Kidney epithelial cell (primary cell): Measurements from ENCODE around the gene PCDH15. TPM values are rescaled to one million over a fixed set of nuclear protein-coding genes. Genes with fewer than 3 reads are reported as not detected.

Source experiments
- DNase-seq: peaks from one replicate; pipeline ENCODE4 v3.0.0-alpha.2; 2010; ENCODE audit warnings: low read depth
- H3K27me3 ChIP-seq: 2 replicates; pipeline ENCODE4 v1.6.0; 2011; ENCODE audit warnings: low read length; ENCODE audit not compliant: control insufficient read depth, insufficient read depth
- H3K36me3 ChIP-seq: 2 replicates; pipeline ENCODE4 v1.5.1; 2011; ENCODE audit warnings: low read length; ENCODE audit not compliant: control insufficient read depth, insufficient read depth
- H3K4me3 ChIP-seq: 2 replicates; pipeline ENCODE4 v1.5.1; 2011; ENCODE audit warnings: low read depth, mild to moderate bottlenecking, control low read depth, low read length
- total RNA-seq: library from RNA; depleted of rRNA; stranded (reverse); fragments of >200 nt; gene quantifications from 2 replicates; pipeline ENCODE4 v1.2.3, GENCODE V29; 2015
- TF ChIP-seq, protein P1 (sequence below): IDR thresholded peaks from 2 replicates; pipeline ENCODE4 v1.5.1; 2011; ENCODE audit warnings: mild to moderate bottlenecking, moderate library complexity, low read length, control low read depth, inconsistent platforms; ENCODE audit not compliant: insufficient read depth, poor library complexity, severe bottlenecking

The PCDH15 gene
- total RNA-seq, 1 donor from 2014 or later: not detected

DNA sequence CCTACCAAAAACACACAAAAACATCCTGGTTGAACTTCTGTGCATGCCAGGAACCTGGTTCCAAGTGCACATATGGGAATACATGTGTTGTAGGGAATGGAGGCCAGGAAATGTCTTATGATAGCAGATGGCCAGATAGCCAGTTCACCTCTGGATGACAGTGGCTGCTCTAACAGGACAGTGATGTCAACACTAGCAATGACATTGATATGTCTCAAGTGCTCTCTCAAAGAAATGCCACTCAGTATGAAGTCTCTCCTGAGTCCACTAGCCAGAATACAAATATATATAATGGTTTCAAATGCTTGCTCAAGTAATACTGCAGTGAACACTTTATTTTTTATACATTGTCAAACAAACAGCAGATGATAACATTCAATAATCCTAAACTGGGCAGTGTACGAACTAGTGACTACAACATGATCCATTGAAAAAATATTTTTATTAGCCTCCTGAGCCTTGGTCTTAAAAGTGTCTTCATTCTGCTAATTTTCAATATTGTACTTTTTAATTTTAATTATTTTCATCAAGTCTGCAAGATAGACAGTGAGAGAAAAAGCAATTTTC lies 26.0 kb upstream of the PCDH15 start:
- Histone ChIP-seq H3K36me3 (no peaks in the 10 kb centered on the region), H3K4me3 (no peak overlapping the region), H3K27me3 (no peaks in the 10 kb centered on the region)
- TF ChIP-seq, protein P1, sequence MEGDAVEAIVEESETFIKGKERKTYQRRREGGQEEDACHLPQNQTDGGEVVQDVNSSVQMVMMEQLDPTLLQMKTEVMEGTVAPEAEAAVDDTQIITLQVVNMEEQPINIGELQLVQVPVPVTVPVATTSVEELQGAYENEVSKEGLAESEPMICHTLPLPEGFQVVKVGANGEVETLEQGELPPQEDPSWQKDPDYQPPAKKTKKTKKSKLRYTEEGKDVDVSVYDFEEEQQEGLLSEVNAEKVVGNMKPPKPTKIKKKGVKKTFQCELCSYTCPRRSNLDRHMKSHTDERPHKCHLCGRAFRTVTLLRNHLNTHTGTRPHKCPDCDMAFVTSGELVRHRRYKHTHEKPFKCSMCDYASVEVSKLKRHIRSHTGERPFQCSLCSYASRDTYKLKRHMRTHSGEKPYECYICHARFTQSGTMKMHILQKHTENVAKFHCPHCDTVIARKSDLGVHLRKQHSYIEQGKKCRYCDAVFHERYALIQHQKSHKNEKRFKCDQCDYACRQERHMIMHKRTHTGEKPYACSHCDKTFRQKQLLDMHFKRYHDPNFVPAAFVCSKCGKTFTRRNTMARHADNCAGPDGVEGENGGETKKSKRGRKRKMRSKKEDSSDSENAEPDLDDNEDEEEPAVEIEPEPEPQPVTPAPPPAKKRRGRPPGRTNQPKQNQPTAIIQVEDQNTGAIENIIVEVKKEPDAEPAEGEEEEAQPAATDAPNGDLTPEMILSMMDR: no peak
- DNase-seq: no peak

DNA sequence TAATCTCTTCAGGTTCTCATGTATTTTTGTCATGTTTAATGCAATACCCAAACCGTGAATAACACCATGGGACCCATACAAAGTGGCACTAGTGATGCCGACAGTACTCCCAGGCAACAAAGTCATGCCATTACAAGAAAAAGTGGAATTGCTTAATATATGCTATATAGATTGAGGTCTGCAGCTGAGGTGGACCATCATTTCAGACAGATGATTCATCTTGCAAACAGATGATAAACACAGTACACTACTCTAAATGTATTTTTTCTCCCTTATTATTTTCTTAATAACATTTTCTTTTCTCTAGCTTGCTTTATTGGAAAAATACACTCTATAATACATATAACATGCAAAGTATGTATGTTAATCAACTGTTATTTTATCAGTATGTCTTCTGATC lies 14.6 kb upstream of the PCDH15 start:
- TF ChIP-seq, protein P1: no peak
- no peak overlapping the region for H3K4me3 ChIP-seq
- H3K36me3 ChIP-seq: no peaks in the 10 kb centered on the region
- DNase-seq: no peak
- H3K27me3 ChIP-seq: no peaks in the 10 kb centered on the region

GRCh38 chr10:54808186-54808935 lies 7.3 kb upstream of the PCDH15 start:
- TF ChIP-seq, protein P1: no peak
- Histone ChIP-seq H3K27me3 (no peaks in the 10 kb centered on the region), H3K36me3 (no peaks in the 10 kb centered on the region), H3K4me3 (no peak overlapping the region)
- DNase-seq: no peak

- Histone ChIP-seq H3K27me3 (no peaks in the 10 kb centered on the region), H3K36me3 (no peaks in the 10 kb centered on the region), H3K4me3 (no peak overlapping the region)
- no peak for DNase-seq
- TF ChIP-seq, protein P1: no peak
These were observed 1.5 kb downstream of the PCDH15 start for GRCh38 chr10:54799506-54799905.

GRCh38 chr10:54797636-54798321 lies 3.3 kb downstream of the PCDH15 start:
- no peaks in the 10 kb centered on the region for H3K27me3 ChIP-seq
- no peak for DNase-seq
- H3K36me3 ChIP-seq: no peaks in the 10 kb centered on the region
- no peak overlapping the region for H3K4me3 ChIP-seq
- TF ChIP-seq, protein P1: no peak
